ENCODE results near the gene GNAQ.

- TF ChIP-seq CTCF (IDR thresholded peaks at IDR 0.05) = no peak
- TF ChIP-seq POLR2A (IDR thresholded peaks at IDR 0.05) = no peak
These were observed 12.6 kb upstream of the GNAQ start for GRCh38 chr9:78044189-78044588.
